GM21786 (cell line): ENCODE measurements around the gene NRXN3.

Experiments used
- ATAC-seq: cut with Tn5 transposase; IDR thresholded peaks from one replicate; pipeline ENCODE4 v1.9.1; 2021; ENCODE audit not compliant: unreplicated experiment

Gene NRXN3

GRCh38 chr14:78319406-78319805 is 149.2 kb downstream of the NRXN3 start:
- ATAC-seq: no peak

GRCh38 chr14:78319887-78320635 is 149.9 kb downstream of the NRXN3 start:
- no peak for ATAC-seq

GRCh38 chr14:78324353-78324752 is 154.2 kb downstream of the NRXN3 start:
- ATAC-seq: no peak

GRCh38 chr14:78325911-78326310 is 155.7 kb downstream of the NRXN3 start:
- no peak for ATAC-seq

- no peak for ATAC-seq
These were observed 157.5 kb downstream of the NRXN3 start for GRCh38 chr14:78327426-78328221.

GRCh38 chr14:78329371-78329770 is 159.2 kb downstream of the NRXN3 start:
- no peak for ATAC-seq

GRCh38 chr14:78335531-78335930 is 165.4 kb downstream of the NRXN3 start:
- ATAC-seq: no peak

GRCh38 chr14:78340250-78340649 is 170.1 kb downstream of the NRXN3 start:
- ATAC-seq: no peak

- no peak for ATAC-seq
These were observed 171.7 kb downstream of the NRXN3 start for GRCh38 chr14:78341827-78342389.

- no peak for ATAC-seq
These were observed 172.7 kb downstream of the NRXN3 start for GRCh38 chr14:78342879-78343278.

- ATAC-seq: no peak
These were observed 174.1 kb downstream of the NRXN3 start for GRCh38 chr14:78344290-78344689.

GRCh38 chr14:78345131-78345744 is 175.1 kb downstream of the NRXN3 start:
- no peak for ATAC-seq

GRCh38 chr14:78346747-78347146 is 176.6 kb downstream of the NRXN3 start:
- ATAC-seq: no peak

GRCh38 chr14:78355109-78355508 is 184.9 kb downstream of the NRXN3 start:
- ATAC-seq: no peak

GRCh38 chr14:78356391-78356790 is 186.2 kb downstream of the NRXN3 start:
- ATAC-seq: no peak

- no peak for ATAC-seq
These were observed 188.4 kb downstream of the NRXN3 start for GRCh38 chr14:78358591-78358990.

- ATAC-seq: no peak
These were observed 189.4 kb downstream of the NRXN3 start for GRCh38 chr14:78359581-78359980.

GRCh38 chr14:78363008-78363407 is 192.8 kb downstream of the NRXN3 start:
- no peak for ATAC-seq

GRCh38 chr14:78367355-78367754 is 197.2 kb downstream of the NRXN3 start:
- ATAC-seq: no peak

GRCh38 chr14:78383060-78383459 is 212.9 kb downstream of the NRXN3 start:
- no peak for ATAC-seq

GRCh38 chr14:78398216-78398615 is 228.0 kb downstream of the NRXN3 start:
- no peak for ATAC-seq
